BE2C (cell line): Measurements from ENCODE around the gene CLEC16A.
"Not testable (repeated sequence)": the region's sequence is repeated elsewhere in the genome, so short reads cannot be mapped to it uniquely, and the experiment has no call there.

Source experiments
- DNase-seq: peaks from one replicate; pipeline ENCODE4 v3.0.0-alpha.2; 2020
- H3K27me3 ChIP-seq: fragments of 250-450 bp; sonication (Bioruptor Pico); 2 replicates; pipeline ENCODE4 v1.5.1; 2020; ENCODE audit warnings: mild to moderate bottlenecking
- H3K36me3 ChIP-seq: fragments of 250-450 bp; sonication (Bioruptor Pico); 2 replicates; pipeline ENCODE4 v1.5.1; 2020; ENCODE audit warnings: mild to moderate bottlenecking
- H3K4me1 ChIP-seq: fragments of 250-450 bp; sonication (Bioruptor Pico); 2 replicates; pipeline ENCODE4 v1.5.1; 2020
- H3K4me3 ChIP-seq: 2 replicates; pipeline ENCODE4 v1.5.1; 2011; ENCODE audit warnings: low read depth, low read length
- H3K9me3 ChIP-seq: fragments of 250-450 bp; sonication (Bioruptor Pico); 2 replicates; pipeline ENCODE4 v1.5.1; 2020
- CTCF ChIP-seq: IDR thresholded peaks from 2 replicates; pipeline ENCODE4 v1.5.1; 2012; ENCODE audit warnings: mild to moderate bottlenecking, low read depth, low read length

CLEC16A gene

GRCh38 chr16:11101695-11102522, 157.5 kb downstream of the CLEC16A start:
- no peaks in the 10 kb centered on the region for H3K36me3 ChIP-seq
- no peak overlapping the region for H3K4me3 ChIP-seq
- peaks cover 7% of the 10 kb centered on the region; the same call in 1 of the 2 replicates for H3K4me1 ChIP-seq
- H3K27me3 ChIP-seq: no peaks in the 10 kb centered on the region
- DNase-seq: no peak
- H3K9me3 ChIP-seq: no peaks in the 10 kb centered on the region
- peak; percentile 21; the same call in 1 of the 2 replicates for TF ChIP-seq CTCF

DNA sequence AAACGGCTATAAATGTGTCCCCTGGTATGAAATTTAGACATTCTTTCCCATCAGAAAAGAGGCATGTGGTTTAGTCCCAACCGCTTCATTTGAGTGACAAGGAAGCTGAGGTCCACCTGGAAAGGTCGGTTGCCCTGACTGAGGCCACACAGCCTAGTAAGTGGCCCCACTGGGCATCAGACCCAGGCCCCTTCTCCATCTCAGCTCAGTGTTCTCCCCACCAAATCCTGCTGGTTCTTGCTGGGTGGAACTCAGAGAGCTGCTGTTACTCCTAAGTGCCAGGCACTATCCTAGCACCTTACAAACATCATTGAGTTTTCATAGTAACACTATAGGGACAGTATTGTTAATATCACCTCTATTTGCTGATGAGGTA, 158.1 kb downstream of the CLEC16A start:
- no peak for DNase-seq
- no peaks in the 10 kb centered on the region for H3K36me3 ChIP-seq
- no peaks in the 10 kb centered on the region for H3K27me3 ChIP-seq
- 0 out of 2 replicates have a peak, but pooled peaks cover 6% of the 10 kb centered on the region for H3K4me1 ChIP-seq
- no peaks in the 10 kb centered on the region for H3K9me3 ChIP-seq
- no peak overlapping the region for H3K4me3 ChIP-seq
- TF ChIP-seq CTCF: no peak

DNA sequence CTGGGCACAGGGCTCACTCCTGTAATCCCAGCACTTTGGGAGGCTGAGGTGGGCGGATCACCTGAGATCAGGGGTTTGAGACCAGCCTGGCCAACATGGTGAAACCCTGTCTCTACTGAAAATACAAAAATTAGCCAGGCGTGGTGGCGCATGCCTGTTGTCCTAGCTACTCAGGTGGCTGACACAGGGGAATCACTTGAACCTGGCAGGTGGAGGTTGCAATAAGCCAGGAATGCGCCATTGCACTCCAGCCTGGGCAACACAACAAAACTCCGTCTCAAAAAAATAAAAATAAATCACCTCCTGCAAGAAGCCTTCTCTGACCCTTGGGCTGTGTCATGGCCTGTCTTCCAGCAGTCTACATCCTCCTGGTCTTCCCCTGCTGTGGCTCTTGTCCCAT, 158.9 kb downstream of the CLEC16A start:
- not testable (repeated sequence) for H3K9me3 ChIP-seq, H3K27me3 ChIP-seq, DNase-seq, H3K4me1 ChIP-seq, H3K4me3 ChIP-seq, H3K36me3 ChIP-seq

GRCh38 chr16:11104168-11105037, 160.0 kb downstream of the CLEC16A start:
- 0 out of 2 replicates have a peak, but pooled peaks cover 6% of the 10 kb centered on the region for H3K4me1 ChIP-seq
- H3K27me3 ChIP-seq: no peaks in the 10 kb centered on the region
- H3K36me3 ChIP-seq: no peaks in the 10 kb centered on the region
- DNase-seq: no peak
- no peak for TF ChIP-seq CTCF
- no peak overlapping the region for H3K4me3 ChIP-seq
- no peaks in the 10 kb centered on the region for H3K9me3 ChIP-seq

DNA sequence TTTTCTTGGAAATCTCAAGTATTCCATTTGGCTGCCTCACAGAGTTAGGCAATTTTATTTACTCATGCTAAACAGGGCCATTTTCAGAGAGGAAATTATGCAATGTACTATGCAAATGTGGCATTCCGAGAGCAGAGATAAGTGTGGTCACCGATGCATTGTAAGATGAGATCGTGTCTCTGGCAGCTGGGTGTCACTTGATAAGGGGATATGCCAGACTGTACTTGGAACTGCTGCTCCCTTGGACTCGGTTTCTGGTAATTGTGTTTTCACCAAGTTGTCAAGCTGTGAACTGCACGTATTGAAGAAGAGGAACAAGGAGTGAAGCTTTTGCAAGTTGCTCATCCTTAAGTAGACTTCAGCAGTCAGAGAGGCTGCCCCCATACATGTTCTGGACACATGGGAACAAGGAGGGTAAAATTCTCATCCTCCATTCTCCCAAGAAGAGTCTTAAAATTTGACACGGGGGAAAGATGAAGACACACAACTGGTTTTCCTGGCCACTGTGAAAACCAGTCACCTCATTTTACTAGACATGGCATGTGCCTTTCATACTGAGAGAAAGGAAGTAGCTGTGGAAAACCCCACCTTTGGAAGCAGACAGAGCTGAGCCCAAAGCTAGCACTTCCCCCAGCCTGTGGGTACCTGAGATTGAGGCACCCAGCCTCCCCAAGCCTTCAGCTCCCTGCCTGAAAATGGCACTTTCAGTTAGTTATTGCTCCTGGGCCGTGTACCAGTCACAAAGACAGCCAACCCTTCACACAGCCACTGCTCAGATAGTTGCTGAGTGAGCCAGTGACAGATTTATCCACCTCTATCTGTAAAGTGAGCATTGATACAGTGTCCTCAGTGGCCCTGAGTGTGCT, 160.9 kb downstream of the CLEC16A start:
- Histone ChIP-seq H3K4me1 (0 out of 2 replicates have a peak, but pooled peaks cover 6% of the 10 kb centered on the region), H3K9me3 (no peaks in the 10 kb centered on the region), H3K4me3 (no peak overlapping the region), H3K27me3 (no peaks in the 10 kb centered on the region), H3K36me3 (no peaks in the 10 kb centered on the region)
- DNase-seq: no peak
- no peak for TF ChIP-seq CTCF

GRCh38 chr16:11106726-11107125, 162.4 kb downstream of the CLEC16A start:
- no peak for DNase-seq
- Histone ChIP-seq H3K36me3 (no peaks in the 10 kb centered on the region), H3K27me3 (no peaks in the 10 kb centered on the region), H3K4me1 (0 out of 2 replicates have a peak, but pooled peaks cover 6% of the 10 kb centered on the region), H3K9me3 (no peaks in the 10 kb centered on the region), H3K4me3 (no peak overlapping the region)
- no peak for TF ChIP-seq CTCF
